Osteoblast (primary cell): ENCODE results near the gene SH3RF3. TPM values are rescaled to one million over a fixed set of nuclear protein-coding genes. Genes with fewer than 3 reads are reported as not detected.

Experiments
- DNase-seq: peaks from one replicate; pipeline ENCODE4 v3.0.0; 2011; ENCODE audit warnings: low spot score, mixed read lengths; ENCODE audit not compliant: insufficient read length; ENCODE audit errors: missing footprints
- H2AFZ ChIP-seq: 2 replicates; pipeline ENCODE4 v1.6.0; 2011; ENCODE audit warnings: mild to moderate bottlenecking, low read length
- H3K27ac ChIP-seq: 2 replicates; pipeline ENCODE4 v1.5.1; 2011; ENCODE audit warnings: mild to moderate bottlenecking, low read depth, low read length, moderate library complexity
- H3K27me3 ChIP-seq: 2 replicates; pipeline ENCODE4 v1.6.0; 2012; ENCODE audit warnings: mild to moderate bottlenecking, control low read depth, inconsistent platforms, low read length, moderate library complexity; ENCODE audit not compliant: insufficient read depth
- H3K36me3 ChIP-seq: 2 replicates; pipeline ENCODE4 v1.5.1; 2011; ENCODE audit warnings: mild to moderate bottlenecking, low read length, control low read depth, moderate library complexity; ENCODE audit not compliant: insufficient read depth
- H3K4me1 ChIP-seq: 2 replicates; pipeline ENCODE4 v1.5.1; 2011; ENCODE audit warnings: mild to moderate bottlenecking, low read length, control low read depth, moderate library complexity; ENCODE audit not compliant: insufficient read depth
- H3K4me2 ChIP-seq: 2 replicates; pipeline ENCODE4 v1.6.0; 2011; ENCODE audit warnings: mild to moderate bottlenecking, low read length; ENCODE audit not compliant: insufficient read depth
- H3K4me3 ChIP-seq: fragments of 200-600 bp; sonication (generic); 3 replicates; pipeline ENCODE4 v1.5.1; 2012; ENCODE audit warnings: mild to moderate bottlenecking, low read length, inconsistent platforms; ENCODE audit not compliant: insufficient read depth
- H3K79me2 ChIP-seq: 2 replicates; pipeline ENCODE4 v1.6.0; 2012; ENCODE audit warnings: mild to moderate bottlenecking, low read length, control low read depth, inconsistent platforms; ENCODE audit not compliant: insufficient read depth
- H3K9me3 ChIP-seq: 2 replicates; pipeline ENCODE4 v1.5.1; 2011; ENCODE audit warnings: low read depth, low read length, control low read depth
- H4K20me1 ChIP-seq: 2 replicates; pipeline ENCODE4 v1.6.0; 2012; ENCODE audit warnings: mild to moderate bottlenecking, low read length, control low read depth; ENCODE audit not compliant: insufficient read depth
- CTCF ChIP-seq: IDR thresholded peaks from 2 replicates; pipeline ENCODE4 v1.5.1; 2011; ENCODE audit warnings: mild to moderate bottlenecking, low read depth, low read length, moderate library complexity; ENCODE audit errors: extremely low read depth
- total RNA-seq: library from RNA; depleted of rRNA; stranded (reverse); fragments of >200 nt; gene quantifications from 2 replicates; pipeline ENCODE4 v1.2.3, GENCODE V29; 2012

SH3RF3 gene
- total RNA-seq, 1 donor = 14.8 TPM

- no peaks in the 10 kb centered on the region for H3K9me3 ChIP-seq
- H3K36me3 ChIP-seq = no peaks in the 10 kb centered on the region
- H3K4me3 ChIP-seq = no peak overlapping the region
- no peak overlapping the region for H3K27ac ChIP-seq
- H3K27me3 ChIP-seq = peaks cover 3% of the 10 kb centered on the region
- H2AFZ ChIP-seq = no peak overlapping the region
- DNase-seq = no peak
- peaks cover 81% of the 10 kb centered on the region for H4K20me1 ChIP-seq
- peak overlapping the region; percentile 63 for H3K4me2 ChIP-seq
- no peak for TF ChIP-seq CTCF
- peaks cover 52% of the 10 kb centered on the region for H3K79me2 ChIP-seq
- H3K4me1 ChIP-seq = peaks cover 37% of the 10 kb centered on the region
These were observed 85.8 kb downstream of the SH3RF3 start for GRCh38 chr2:109214651-109215371.

GRCh38 chr2:109215866-109216265 is 86.9 kb downstream of the SH3RF3 start:
- no peaks in the 10 kb centered on the region for H3K36me3 ChIP-seq
- no peak overlapping the region for H2AFZ ChIP-seq
- H3K27ac ChIP-seq = no peak overlapping the region
- H3K79me2 ChIP-seq = peaks cover 46% of the 10 kb centered on the region
- no peaks in the 10 kb centered on the region for H3K9me3 ChIP-seq
- peaks cover 26% of the 10 kb centered on the region for H3K4me1 ChIP-seq
- no peak overlapping the region for H3K4me2 ChIP-seq
- no peak for DNase-seq
- H3K4me3 ChIP-seq = no peak overlapping the region
- TF ChIP-seq CTCF = no peak
- H4K20me1 ChIP-seq = peaks cover 71% of the 10 kb centered on the region
- H3K27me3 ChIP-seq = peaks cover 3% of the 10 kb centered on the region

GRCh38 chr2:109216332-109216731 is 87.3 kb downstream of the SH3RF3 start:
- no peak overlapping the region for H2AFZ ChIP-seq
- H3K27ac ChIP-seq = no peak overlapping the region
- peaks cover 3% of the 10 kb centered on the region for H3K27me3 ChIP-seq
- no peak for DNase-seq
- H3K9me3 ChIP-seq = no peaks in the 10 kb centered on the region
- no peaks in the 10 kb centered on the region for H3K36me3 ChIP-seq
- no peak for TF ChIP-seq CTCF
- peaks cover 70% of the 10 kb centered on the region for H4K20me1 ChIP-seq
- H3K4me2 ChIP-seq = no peak overlapping the region
- peaks cover 24% of the 10 kb centered on the region for H3K4me1 ChIP-seq
- H3K4me3 ChIP-seq = no peak overlapping the region
- H3K79me2 ChIP-seq = peaks cover 44% of the 10 kb centered on the region

- DNase-seq = no peak
- Histone ChIP-seq H3K36me3 (no peaks in the 10 kb centered on the region), H3K27me3 (peaks cover 3% of the 10 kb centered on the region), H3K4me1 (peaks cover 24% of the 10 kb centered on the region), H3K27ac (no peak overlapping the region), H3K9me3 (no peaks in the 10 kb centered on the region), H4K20me1 (peaks cover 65% of the 10 kb centered on the region), H3K79me2 (peaks cover 43% of the 10 kb centered on the region), H3K4me3 (no peak overlapping the region), H2AFZ (no peak overlapping the region), H3K4me2 (no peak overlapping the region)
- TF ChIP-seq CTCF = no peak
These were observed 88.5 kb downstream of the SH3RF3 start for GRCh38 chr2:109217362-109218086.
